ENCODE data around the gene RNF10.

DNA sequence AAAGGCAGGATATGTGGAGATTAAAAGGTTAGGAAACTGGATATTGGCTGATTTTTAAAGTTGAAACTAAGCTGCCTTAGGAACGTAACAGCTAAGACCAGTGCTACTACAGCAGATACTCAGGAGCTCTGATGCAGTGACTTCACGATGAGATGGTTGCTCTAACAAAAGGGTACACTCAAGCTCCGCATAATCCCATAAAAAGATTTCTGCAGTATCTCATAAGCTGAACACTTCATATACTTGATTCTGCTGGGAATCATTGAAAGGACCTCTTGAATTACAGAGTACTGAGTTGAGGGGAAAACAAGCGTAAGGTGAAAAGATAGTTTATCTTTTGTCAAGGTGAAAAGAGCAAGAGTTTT, 3.7 kb downstream of the RNF10 start:
- TF ChIP-seq, protein P1, sequence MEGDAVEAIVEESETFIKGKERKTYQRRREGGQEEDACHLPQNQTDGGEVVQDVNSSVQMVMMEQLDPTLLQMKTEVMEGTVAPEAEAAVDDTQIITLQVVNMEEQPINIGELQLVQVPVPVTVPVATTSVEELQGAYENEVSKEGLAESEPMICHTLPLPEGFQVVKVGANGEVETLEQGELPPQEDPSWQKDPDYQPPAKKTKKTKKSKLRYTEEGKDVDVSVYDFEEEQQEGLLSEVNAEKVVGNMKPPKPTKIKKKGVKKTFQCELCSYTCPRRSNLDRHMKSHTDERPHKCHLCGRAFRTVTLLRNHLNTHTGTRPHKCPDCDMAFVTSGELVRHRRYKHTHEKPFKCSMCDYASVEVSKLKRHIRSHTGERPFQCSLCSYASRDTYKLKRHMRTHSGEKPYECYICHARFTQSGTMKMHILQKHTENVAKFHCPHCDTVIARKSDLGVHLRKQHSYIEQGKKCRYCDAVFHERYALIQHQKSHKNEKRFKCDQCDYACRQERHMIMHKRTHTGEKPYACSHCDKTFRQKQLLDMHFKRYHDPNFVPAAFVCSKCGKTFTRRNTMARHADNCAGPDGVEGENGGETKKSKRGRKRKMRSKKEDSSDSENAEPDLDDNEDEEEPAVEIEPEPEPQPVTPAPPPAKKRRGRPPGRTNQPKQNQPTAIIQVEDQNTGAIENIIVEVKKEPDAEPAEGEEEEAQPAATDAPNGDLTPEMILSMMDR (IDR thresholded peaks at IDR 0.05; ENCODE audit: insufficient read depth, low read depth, low read length): no peak
- TF ChIP-seq EZH2 (IDR thresholded peaks at IDR 0.05; ENCODE audit: insufficient read depth, low read length): no peak
